ENCODE data around the gene BIRC6.

The BIRC6 gene

DNA sequence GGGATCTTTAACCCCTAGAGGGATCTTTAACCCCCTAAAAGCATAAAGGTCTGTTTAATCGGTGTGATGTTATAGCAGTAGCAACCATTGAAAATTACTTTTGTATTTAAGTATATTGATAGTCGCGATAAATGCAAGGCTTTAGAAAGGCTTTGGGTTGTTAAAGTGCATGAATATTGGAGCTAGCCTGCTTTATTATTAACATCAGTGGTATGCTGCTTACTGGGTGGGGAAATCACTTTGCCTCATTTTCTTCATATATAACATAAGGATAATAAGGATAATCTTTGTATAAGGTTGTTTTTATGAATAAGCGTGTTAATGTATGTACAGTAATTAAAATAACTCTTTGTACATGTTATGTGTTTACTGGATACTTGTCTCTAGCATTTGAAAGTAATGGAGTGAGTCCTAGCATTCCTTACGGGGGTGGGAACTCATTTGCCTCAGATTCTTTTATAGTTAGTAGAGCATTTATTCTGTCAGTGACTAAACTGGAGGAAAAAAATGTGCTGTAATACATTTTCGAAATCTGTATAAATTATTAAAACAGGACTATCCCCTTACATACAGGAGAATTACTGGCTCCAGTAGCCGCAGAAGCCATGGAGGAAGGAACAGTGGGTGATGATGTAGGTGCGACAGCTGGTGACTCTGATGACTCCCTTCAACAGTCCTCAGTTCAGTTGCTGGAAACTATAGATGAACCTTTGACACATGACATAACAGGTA lies 122.2 kb downstream of the BIRC6 start:
- Histone ChIP-seq H3K4me3 (IDR thresholded peaks at IDR 0.05; ENCODE audit: insufficient read depth, low read depth, low read length) (no peak overlapping the region), H2AFZ (ENCODE audit: low read depth) (no peak overlapping the region), H3K27me3 (ENCODE audit: insufficient read depth, low read depth) (no peaks in the 10 kb centered on the region), H3K79me2 (ENCODE audit: insufficient read depth, low read depth) (0 out of 2 replicates have a peak, but pooled peaks cover 3% of the 10 kb centered on the region), H3K4me1 (ENCODE audit: low read depth, poor library complexity, severe bottlenecking) (peaks cover 4% of the 10 kb centered on the region), H4K20me1 (ENCODE audit: insufficient read depth) (no peaks in the 10 kb centered on the region), H3K36me3 (ENCODE audit: insufficient read depth) (peaks cover 12% of the 10 kb centered on the region; the same call in 1 of the 2 replicates), H3K4me2 (no peak overlapping the region), H3K9ac (no peak overlapping the region), H3K27ac (no peak overlapping the region)
- TF ChIP-seq, protein P1, sequence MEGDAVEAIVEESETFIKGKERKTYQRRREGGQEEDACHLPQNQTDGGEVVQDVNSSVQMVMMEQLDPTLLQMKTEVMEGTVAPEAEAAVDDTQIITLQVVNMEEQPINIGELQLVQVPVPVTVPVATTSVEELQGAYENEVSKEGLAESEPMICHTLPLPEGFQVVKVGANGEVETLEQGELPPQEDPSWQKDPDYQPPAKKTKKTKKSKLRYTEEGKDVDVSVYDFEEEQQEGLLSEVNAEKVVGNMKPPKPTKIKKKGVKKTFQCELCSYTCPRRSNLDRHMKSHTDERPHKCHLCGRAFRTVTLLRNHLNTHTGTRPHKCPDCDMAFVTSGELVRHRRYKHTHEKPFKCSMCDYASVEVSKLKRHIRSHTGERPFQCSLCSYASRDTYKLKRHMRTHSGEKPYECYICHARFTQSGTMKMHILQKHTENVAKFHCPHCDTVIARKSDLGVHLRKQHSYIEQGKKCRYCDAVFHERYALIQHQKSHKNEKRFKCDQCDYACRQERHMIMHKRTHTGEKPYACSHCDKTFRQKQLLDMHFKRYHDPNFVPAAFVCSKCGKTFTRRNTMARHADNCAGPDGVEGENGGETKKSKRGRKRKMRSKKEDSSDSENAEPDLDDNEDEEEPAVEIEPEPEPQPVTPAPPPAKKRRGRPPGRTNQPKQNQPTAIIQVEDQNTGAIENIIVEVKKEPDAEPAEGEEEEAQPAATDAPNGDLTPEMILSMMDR (conservative IDR thresholded peaks at IDR 0.05; ENCODE audit: low read depth, low read length) = no peak

DNA sequence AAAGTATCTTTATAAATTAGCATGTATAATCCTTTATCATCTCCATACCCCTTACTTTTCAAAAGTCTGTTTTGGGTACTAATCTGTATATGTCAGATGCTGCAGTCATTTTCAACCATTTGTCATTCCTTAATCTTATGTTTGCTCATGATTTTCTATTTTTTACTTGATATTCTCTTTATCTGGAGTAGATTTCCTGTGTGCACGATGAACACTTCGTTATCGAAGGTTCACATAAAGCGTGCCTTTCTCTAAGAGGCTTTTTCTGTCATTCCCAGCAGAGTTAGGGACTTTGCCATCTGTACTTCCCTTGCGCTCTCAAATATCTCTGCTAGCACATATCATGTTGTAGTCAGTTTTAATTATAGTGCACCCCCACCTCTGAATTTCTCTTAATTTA lies 123.2 kb downstream of the BIRC6 start:
- H3K4me2 ChIP-seq = no peak overlapping the region
- H2AFZ ChIP-seq (ENCODE audit: low read depth) = no peak overlapping the region
- H3K27me3 ChIP-seq (ENCODE audit: insufficient read depth, low read depth) = no peaks in the 10 kb centered on the region
- no peak overlapping the region for H3K4me3 ChIP-seq (IDR thresholded peaks at IDR 0.05; ENCODE audit: insufficient read depth, low read depth, low read length)
- H3K9ac ChIP-seq = no peak overlapping the region
- H3K27ac ChIP-seq = no peak overlapping the region
- 0 out of 2 replicates have a peak, but pooled peaks cover 3% of the 10 kb centered on the region for H3K79me2 ChIP-seq (ENCODE audit: insufficient read depth, low read depth)
- peaks cover 10% of the 10 kb centered on the region for H3K4me1 ChIP-seq (ENCODE audit: low read depth, poor library complexity, severe bottlenecking)
- H4K20me1 ChIP-seq (ENCODE audit: insufficient read depth) = no peaks in the 10 kb centered on the region
- TF ChIP-seq, protein P1 (conservative IDR thresholded peaks at IDR 0.05; ENCODE audit: low read depth, low read length) = no peak
- peaks cover 14% of the 10 kb centered on the region; the same call in 1 of the 2 replicates for H3K36me3 ChIP-seq (ENCODE audit: insufficient read depth)

DNA sequence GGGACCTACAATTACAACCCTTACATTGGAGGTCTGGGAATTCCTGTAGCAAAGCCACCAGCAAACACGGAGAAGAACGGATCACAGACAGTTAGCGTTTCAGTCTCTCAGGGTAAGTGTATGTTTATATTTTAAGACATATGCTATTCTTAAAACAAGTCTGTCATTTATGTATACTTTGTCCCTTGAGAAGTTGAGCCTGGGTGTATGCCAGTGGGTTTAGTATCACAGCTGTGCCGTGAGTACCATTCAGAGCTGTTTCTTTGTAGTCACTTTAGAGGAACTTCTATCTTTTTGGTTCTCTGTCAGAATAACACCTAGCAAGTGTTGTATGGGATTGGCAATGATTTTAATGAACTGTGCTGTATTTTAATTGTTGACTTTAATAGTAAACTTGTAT lies 125.6 kb downstream of the BIRC6 start:
- Histone ChIP-seq H4K20me1 (ENCODE audit: insufficient read depth) (no peaks in the 10 kb centered on the region), H3K4me2 (no peak overlapping the region), H3K36me3 (ENCODE audit: insufficient read depth) (peaks cover 9% of the 10 kb centered on the region; the same call in 1 of the 2 replicates), H3K9ac (no peak overlapping the region), H3K4me3 (IDR thresholded peaks at IDR 0.05; ENCODE audit: insufficient read depth, low read depth, low read length) (no peak overlapping the region), H3K27ac (no peak overlapping the region), H3K27me3 (ENCODE audit: insufficient read depth, low read depth) (no peaks in the 10 kb centered on the region), H3K79me2 (ENCODE audit: insufficient read depth, low read depth) (0 out of 2 replicates have a peak, but pooled peaks cover 3% of the 10 kb centered on the region), H3K4me1 (ENCODE audit: low read depth, poor library complexity, severe bottlenecking) (peaks cover 10% of the 10 kb centered on the region), H2AFZ (ENCODE audit: low read depth) (no peak overlapping the region)
- TF ChIP-seq, protein P1 (conservative IDR thresholded peaks at IDR 0.05; ENCODE audit: low read depth, low read length) = no peak

DNA sequence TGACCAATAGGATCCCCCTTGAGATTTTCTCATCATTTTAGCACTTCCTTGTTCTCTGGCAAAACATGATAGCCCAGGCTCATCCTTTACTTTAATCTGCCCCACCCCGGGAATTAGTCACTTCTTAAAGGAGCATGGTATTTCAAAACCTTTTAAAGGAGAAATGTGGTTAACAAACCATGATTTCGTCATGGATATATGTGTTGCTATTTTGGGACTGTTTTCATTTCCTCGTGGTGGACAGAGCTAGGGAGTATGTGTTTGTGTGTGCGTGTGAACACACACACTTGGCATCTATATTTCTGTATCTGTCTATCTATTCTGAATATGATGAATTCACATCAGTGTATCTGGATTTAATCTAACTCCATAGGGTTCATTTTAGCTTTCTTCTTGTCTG lies 128.1 kb downstream of the BIRC6 start:
- no peaks in the 10 kb centered on the region for H4K20me1 ChIP-seq (ENCODE audit: insufficient read depth)
- H3K4me2 ChIP-seq = no peak overlapping the region
- H3K27ac ChIP-seq = no peak overlapping the region
- 0 out of 2 replicates have a peak, but pooled peaks cover 3% of the 10 kb centered on the region for H3K79me2 ChIP-seq (ENCODE audit: insufficient read depth, low read depth)
- H3K4me1 ChIP-seq (ENCODE audit: low read depth, poor library complexity, severe bottlenecking) = peaks cover 10% of the 10 kb centered on the region
- H2AFZ ChIP-seq (ENCODE audit: low read depth) = no peak overlapping the region
- H3K9ac ChIP-seq = no peak overlapping the region
- H3K4me3 ChIP-seq (IDR thresholded peaks at IDR 0.05; ENCODE audit: insufficient read depth, low read depth, low read length) = no peak overlapping the region
- TF ChIP-seq, protein P1 (conservative IDR thresholded peaks at IDR 0.05; ENCODE audit: low read depth, low read length) = no peak
- no peaks in the 10 kb centered on the region for H3K27me3 ChIP-seq (ENCODE audit: insufficient read depth, low read depth)
- peaks cover 9% of the 10 kb centered on the region; the same call in 1 of the 2 replicates for H3K36me3 ChIP-seq (ENCODE audit: insufficient read depth)

All from KMS-11 (cell line).